MCF 10A (cell line): Measurements from ENCODE around the gene EPOP. TPM values are rescaled to one million over a fixed set of nuclear protein-coding genes. Genes with fewer than 3 reads are reported as not detected.
A peak's percentile ranks its signal among the peaks of the same experiment; 100 is the strongest.

ENCODE experiments used
- BruUV-seq: library from RNA; stranded (reverse); fragments of 400-500 nt; replicated peaks from 2 replicates; lab custom pipeline; 2021; lab: Mats Ljungman, UMichigan
- CTCF ChIA-PET: fragments of 300-600 bp; sonication (Branson Sonifier 250); formaldehyde crosslinking; extraction: SDS; loops from one replicate; lab custom pipeline; 2021; ENCODE audit warnings: antibody characterized with exemption, inconsistent platforms; lab: Yijun Ruan, JAX
- POLR2A ChIA-PET: fragments of 300-600, 350-650 bp; sonication (Branson Sonifier 250); formaldehyde crosslinking; extraction: SDS; loops from one replicate; lab custom pipeline; 2020; ENCODE audit warnings: antibody characterized with exemption, inconsistent platforms; lab: Yijun Ruan, JAX
- DNase-seq: peaks from one replicate; pipeline ENCODE4 v3.0.0-alpha.2; 2018; ENCODE audit not compliant: unreplicated experiment
- H3K27ac Mint-ChIP-seq: one replicate; pipeline ENCODE4 v1.8.0; 2022; ENCODE audit warnings: mild to moderate bottlenecking, low read depth, mixed read lengths; ENCODE audit not compliant: unreplicated experiment
- H3K27me3 Mint-ChIP-seq: one replicate; pipeline ENCODE4 v1.8.0; 2022; ENCODE audit warnings: mixed read lengths; ENCODE audit not compliant: insufficient read depth, unreplicated experiment
- H3K36me3 Mint-ChIP-seq: one replicate; pipeline ENCODE4 v1.8.0; 2022; ENCODE audit warnings: mild to moderate bottlenecking, moderate library complexity, mixed read lengths; ENCODE audit not compliant: insufficient read depth, unreplicated experiment
- H3K4me1 Mint-ChIP-seq: one replicate; pipeline ENCODE4 v1.8.0; 2022; ENCODE audit warnings: mixed read lengths; ENCODE audit not compliant: insufficient read depth, unreplicated experiment
- H3K4me3 Mint-ChIP-seq: one replicate; pipeline ENCODE4 v1.8.0; 2022; ENCODE audit warnings: mild to moderate bottlenecking, moderate library complexity, mixed read lengths; ENCODE audit not compliant: unreplicated experiment
- H3K9me3 Mint-ChIP-seq: one replicate; pipeline ENCODE4 v1.8.0; 2022; ENCODE audit warnings: mixed read lengths; ENCODE audit not compliant: unreplicated experiment
- CTCF ChIP-seq: fragments of 200-600 bp; IDR thresholded peaks from one replicate; pipeline ENCODE4 v1.8.0; 2022; ENCODE audit warnings: antibody characterized with exemption, mild to moderate bottlenecking; ENCODE audit not compliant: unreplicated experiment
- intact Hi-C: fragments of 100-400 bp; cut with micrococcal nuclease; formaldehyde crosslinking; loops from 2 replicates; pipeline ENCODE4 v1.14.1; 2022
- total RNA-seq: library from RNA; stranded (reverse); gene quantifications from 2 replicates; pipeline ENCODE4 v1.2.3, GENCODE V29; 2022

Gene EPOP
- total RNA-seq, 1 experiment from 2014 or later: 3.6 TPM

- H3K36me3 Mint-ChIP-seq: peaks cover 41% of the 10 kb centered on the region
- peak overlapping the region; percentile 90 for H3K27ac Mint-ChIP-seq
- ChIA-PET CTCF (interaction anchor here (0.7 kb wide), 1 partner anchor 30 kb away, joined by 3 read pairs; no protein-coding TSS in a partner anchor), POLR2A (interaction anchor here (0.5 to 4.0 kb wide), 15 partner anchors 9 to 460 kb away, joined by 3 to 29 read pairs (median 3); partner anchors contain the start of genes ARL5C and PSMB3)
- no peak for TF ChIP-seq CTCF
- no peaks in the 10 kb centered on the region for H3K27me3 Mint-ChIP-seq
- H3K4me1 Mint-ChIP-seq: peaks cover 17% of the 10 kb centered on the region
- peak overlapping the region; percentile 99 for H3K4me3 Mint-ChIP-seq
- no peaks in the 10 kb centered on the region for H3K9me3 Mint-ChIP-seq
- BruUV-seq: no TSS peak
- intact Hi-C loops: loop anchor here (10.0 kb wide), 1 partner anchor 49 kb away; the partner anchor contains the start of gene PSMB3
- peak; percentile 51 for DNase-seq
These were observed 31.2 kb upstream of the EPOP start for GRCh38 chr17:38705803-38706504.

GRCh38 chr17:38705523-38705802, 30.7 kb upstream of the EPOP start:
- Mint-ChIP-seq H3K36me3 (peaks cover 36% of the 10 kb centered on the region), H3K4me3 (peak overlapping the region; percentile 99), H3K27ac (peak overlapping the region; percentile 90), H3K9me3 (no peaks in the 10 kb centered on the region), H3K27me3 (no peaks in the 10 kb centered on the region), H3K4me1 (peaks cover 17% of the 10 kb centered on the region)
- intact Hi-C loops: loop anchor here (10.0 kb wide), 1 partner anchor 49 kb away; the partner anchor contains the start of gene PSMB3
- no TSS peak for BruUV-seq
- no peak for DNase-seq
- ChIA-PET CTCF (interaction anchor here (1.5 kb wide), 1 partner anchor 22 kb away, joined by 5 read pairs; no protein-coding TSS in a partner anchor), POLR2A (interaction anchor here (0.7 to 4.6 kb wide), 17 partner anchors 9 to 241 kb away, joined by 3 to 39 read pairs (median 7); partner anchors contain the start of genes CISD3, EPOP, LASP1 and PSMB3)
- TF ChIP-seq CTCF: no peak

- Mint-ChIP-seq H3K9me3 (no peaks in the 10 kb centered on the region), H3K4me3 (peak within 1 kb of the TSS; percentile 99), H3K36me3 (peaks cover 30% of the 10 kb centered on the region), H3K27ac (peak within 1 kb of the TSS; percentile 90), H3K27me3 (no peaks in the 10 kb centered on the region), H3K4me1 (peaks cover 17% of the 10 kb centered on the region)
- intact Hi-C loops: loop anchor here (10.0 kb wide), 1 partner anchor 50 kb away; the partner anchor contains the start of gene PSMB3
- TSS peak; percentile 34 for BruUV-seq
- DNase-seq: peak; percentile 75
- ChIA-PET POLR2A (interaction anchor here (0.6 to 4.6 kb wide), 23 partner anchors 10 to 1057 kb away, joined by 3 to 39 read pairs (median 4); partner anchors contain the start of genes CISD3, EPOP, LASP1 and PSMB3), CTCF (interaction anchor here (0.6 to 1.5 kb wide), 4 partner anchors 21 to 29 kb away, joined by 3 to 5 read pairs (median 4); no protein-coding TSS in a partner anchor)
- no peak for TF ChIP-seq CTCF
These were observed 30.1 kb upstream of the EPOP start, which contains the start of gene MLLT6 for GRCh38 chr17:38704606-38705522. Gene MLLT6 (plus strand): TSS chr17:38705273. CDS start chr17:38705633, 360 bp downstream.
